Smooth muscle cell (in vitro differentiated cells): ENCODE measurements around the gene TMEM175. TPM values are rescaled to one million over a fixed set of nuclear protein-coding genes. Genes with fewer than 3 reads are reported as not detected.

Source experiments
- DNase-seq: peaks from one replicate; lab custom pipeline; 2025; ENCODE audit not compliant: unreplicated experiment; lab: John Stamatoyannopoulos, UW
- H2AFZ ChIP-seq: fragments of 200-600 bp; sonication (generic); 2 replicates; pipeline ENCODE4 v1.6.0; 2016; ENCODE audit warnings: antibody characterized with exemption, low read depth, mild to moderate bottlenecking
- H3F3A ChIP-seq: fragments of 200-600 bp; sonication (generic); 2 replicates; pipeline ENCODE4 v1.6.0; 2017; ENCODE audit warnings: antibody characterized with exemption, low read depth
- H3K27ac ChIP-seq: fragments of 200-600 bp; sonication (generic); 2 replicates; pipeline ENCODE4 v1.5.1; 2016; ENCODE audit warnings: low read depth, mild to moderate bottlenecking
- H3K27me3 ChIP-seq: fragments of 200-600 bp; sonication (generic); 2 replicates; pipeline ENCODE4 v1.6.1; 2016; ENCODE audit warnings: low read depth, mild to moderate bottlenecking
- H3K36me3 ChIP-seq: fragments of 200-600 bp; sonication (generic); 2 replicates; pipeline ENCODE4 v1.5.1; 2016; ENCODE audit warnings: low read depth
- H3K4me1 ChIP-seq: fragments of 200-600 bp; sonication (generic); 2 replicates; pipeline ENCODE4 v1.5.1; 2016; ENCODE audit warnings: low read depth
- H3K4me2 ChIP-seq: fragments of 200-600 bp; sonication (generic); 2 replicates; pipeline ENCODE4 v1.6.0; 2016; ENCODE audit warnings: mild to moderate bottlenecking
- H3K4me3 ChIP-seq: fragments of 200-600 bp; sonication (generic); 2 replicates; pipeline ENCODE4 v1.5.1; 2016; ENCODE audit warnings: mild to moderate bottlenecking
- H3K79me2 ChIP-seq: fragments of 200-600 bp; sonication (generic); 2 replicates; pipeline ENCODE4 v1.6.0; 2016; ENCODE audit warnings: low read depth, mild to moderate bottlenecking
- H3K9ac ChIP-seq: fragments of 200-600 bp; sonication (generic); 2 replicates; pipeline ENCODE4 v1.6.0; 2016; ENCODE audit warnings: low read depth
- H3K9me3 ChIP-seq: fragments of 200-600 bp; sonication (generic); replicated peaks from 2 replicates; pipeline ENCODE4 v1.5.1; 2016; ENCODE audit warnings: low read depth
- H4K20me1 ChIP-seq: fragments of 200-600 bp; sonication (generic); 2 replicates; pipeline ENCODE4 v1.6.0; 2016; ENCODE audit warnings: low read depth
- WGBS: methylation state at CpG from one replicate; pipeline ENCODE4 v1.1.7; 2016; ENCODE audit warnings: low lambda C conversion rate; 5-methylcytosine and 5-hydroxymethylcytosine counted together
- polyA plus RNA-seq: library from polyadenylated mRNA; unstranded; fragments of >200 nt; fragmentation: Nextera tagmentation; extraction: Ambion mirVana; gene quantifications from 2 replicates; pipeline ENCODE4 v1.2.1, GENCODE V29; 2016
- total RNA-seq: library from RNA; depleted of rRNA; stranded (reverse); fragments of >200 nt; gene quantifications from 2 replicates; pipeline ENCODE4 v1.2.3, GENCODE V29; 2014
- TF ChIP-seq, protein P1 (sequence below): fragments of 200-600 bp; sonication (generic); IDR thresholded peaks from 2 replicates; pipeline ENCODE4 v1.5.1; 2017; ENCODE audit warnings: borderline replicate concordance, mild to moderate bottlenecking, antibody characterized with exemption; ENCODE audit not compliant: insufficient read depth, poor library complexity, severe bottlenecking

TMEM175 gene
- total and polyA plus RNA-seq, 2 experiments from 2014 or later, result 20.6 to 27.6 TPM

DNA sequence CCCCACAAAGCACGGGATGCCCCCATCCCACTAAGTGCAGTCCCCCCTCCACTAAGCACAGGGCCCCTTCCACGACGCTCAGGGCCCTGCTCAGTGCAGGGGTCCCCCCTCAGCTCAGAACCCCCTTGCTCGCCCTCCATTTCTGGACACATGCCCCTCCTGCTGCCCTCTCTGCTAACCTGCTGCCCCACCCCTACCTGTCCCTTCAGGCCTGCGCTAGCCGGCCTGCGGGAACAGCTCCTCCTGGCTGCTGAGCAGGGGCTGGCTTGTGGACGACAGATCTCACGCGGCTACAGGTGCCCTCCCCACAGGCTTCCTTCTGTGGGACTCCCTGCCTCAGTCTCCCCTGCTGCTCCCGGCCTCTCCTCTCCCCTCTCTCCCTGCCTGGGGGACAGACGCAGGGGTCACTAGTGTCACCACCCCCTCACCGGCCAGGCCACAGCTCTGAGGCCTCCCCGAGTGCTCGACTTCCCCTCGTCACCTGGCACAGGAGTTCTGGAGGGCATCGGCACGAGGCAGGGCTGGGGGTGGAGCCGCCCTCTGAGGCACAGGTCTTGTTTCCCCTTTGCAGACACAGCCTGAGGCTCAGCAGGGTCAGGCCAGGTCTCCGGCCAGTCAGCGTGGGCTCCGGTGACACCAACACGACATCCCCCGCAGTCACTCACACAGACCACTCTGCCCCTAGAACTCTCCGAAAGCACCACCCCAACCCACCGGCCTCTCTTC lies 21.7 kb upstream of the TMEM175 start:
- no peaks in the 10 kb centered on the region for H3K4me1 ChIP-seq
- no peak overlapping the region for H3K4me3 ChIP-seq
- H3K9me3 ChIP-seq, result no peaks in the 10 kb centered on the region
- H2AFZ ChIP-seq, result no peak overlapping the region
- no peaks in the 10 kb centered on the region for H3F3A ChIP-seq
- H3K36me3 ChIP-seq, result no peaks in the 10 kb centered on the region
- H3K27ac ChIP-seq, result no peak overlapping the region
- H3K9ac ChIP-seq, result no peak overlapping the region
- H3K4me2 ChIP-seq, result no peak overlapping the region
- no peaks in the 10 kb centered on the region for H3K27me3 ChIP-seq
- H4K20me1 ChIP-seq, result peaks cover 88% of the 10 kb centered on the region
- 97% methylated on average over 25 of the region's 26 CpGs for WGBS
- TF ChIP-seq, protein P1, sequence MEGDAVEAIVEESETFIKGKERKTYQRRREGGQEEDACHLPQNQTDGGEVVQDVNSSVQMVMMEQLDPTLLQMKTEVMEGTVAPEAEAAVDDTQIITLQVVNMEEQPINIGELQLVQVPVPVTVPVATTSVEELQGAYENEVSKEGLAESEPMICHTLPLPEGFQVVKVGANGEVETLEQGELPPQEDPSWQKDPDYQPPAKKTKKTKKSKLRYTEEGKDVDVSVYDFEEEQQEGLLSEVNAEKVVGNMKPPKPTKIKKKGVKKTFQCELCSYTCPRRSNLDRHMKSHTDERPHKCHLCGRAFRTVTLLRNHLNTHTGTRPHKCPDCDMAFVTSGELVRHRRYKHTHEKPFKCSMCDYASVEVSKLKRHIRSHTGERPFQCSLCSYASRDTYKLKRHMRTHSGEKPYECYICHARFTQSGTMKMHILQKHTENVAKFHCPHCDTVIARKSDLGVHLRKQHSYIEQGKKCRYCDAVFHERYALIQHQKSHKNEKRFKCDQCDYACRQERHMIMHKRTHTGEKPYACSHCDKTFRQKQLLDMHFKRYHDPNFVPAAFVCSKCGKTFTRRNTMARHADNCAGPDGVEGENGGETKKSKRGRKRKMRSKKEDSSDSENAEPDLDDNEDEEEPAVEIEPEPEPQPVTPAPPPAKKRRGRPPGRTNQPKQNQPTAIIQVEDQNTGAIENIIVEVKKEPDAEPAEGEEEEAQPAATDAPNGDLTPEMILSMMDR, result no peak
- DNase-seq, result no peak
- H3K79me2 ChIP-seq, result peaks cover 6% of the 10 kb centered on the region

GRCh38 chr4:911221-911751 lies 21.0 kb upstream of the TMEM175 start:
- Histone ChIP-seq H3K36me3 (no peaks in the 10 kb centered on the region), H3K79me2 (peaks cover 13% of the 10 kb centered on the region)

DNA sequence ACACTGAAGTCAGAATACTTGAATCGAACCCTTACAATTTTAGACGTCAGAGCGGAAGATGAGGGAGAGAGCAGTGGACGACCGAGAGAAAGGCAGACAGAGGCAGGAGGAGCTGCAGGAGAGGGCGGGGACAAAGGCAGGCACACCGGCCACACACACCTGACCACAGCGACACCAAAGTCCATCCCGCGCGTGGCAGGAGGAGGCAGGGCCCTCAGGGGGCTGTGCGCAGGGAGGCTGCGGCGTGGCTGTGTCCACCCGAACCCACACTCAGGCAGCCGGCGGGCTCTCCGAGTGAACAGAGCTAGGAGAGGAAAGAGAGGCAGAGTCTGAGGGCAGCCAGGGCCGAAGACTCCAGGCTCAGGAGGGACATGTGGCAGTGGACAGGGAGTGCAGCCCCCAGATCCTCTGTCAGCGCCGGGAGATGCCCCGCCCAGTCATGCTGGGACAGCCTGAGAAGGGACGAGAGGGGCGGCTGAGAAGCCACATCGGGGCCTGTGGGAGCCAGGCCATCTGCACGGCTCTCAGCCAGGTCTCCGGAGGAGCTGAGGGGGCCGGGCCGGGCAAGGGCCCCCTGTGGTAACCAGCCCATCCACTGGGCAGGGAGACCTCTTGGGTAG lies 20.3 kb upstream of the TMEM175 start:
- Histone ChIP-seq H2AFZ (no peak overlapping the region), H3K9me3 (no peaks in the 10 kb centered on the region), H3K4me3 (no peak overlapping the region), H3K9ac (no peak overlapping the region), H3K36me3 (no peaks in the 10 kb centered on the region), H3F3A (no peaks in the 10 kb centered on the region), H3K27ac (no peak overlapping the region), H3K4me1 (no peaks in the 10 kb centered on the region), H3K79me2 (peaks cover 20% of the 10 kb centered on the region), H3K27me3 (no peaks in the 10 kb centered on the region), H3K4me2 (no peak overlapping the region), H4K20me1 (peaks cover 88% of the 10 kb centered on the region)
- 95% methylated on average over 23 of the region's 29 CpGs for WGBS
- TF ChIP-seq, protein P1, result no peak
- DNase-seq, result no peak

More at GRCh38 chr4:911221-911751, 21.0 kb upstream of the TMEM175 start:
- no peaks in the 10 kb centered on the region for H3F3A ChIP-seq
- TF ChIP-seq, protein P1, result no peak
- H3K4me3 ChIP-seq, result no peak overlapping the region
- no peak overlapping the region for H3K9ac ChIP-seq
- H3K4me1 ChIP-seq, result no peaks in the 10 kb centered on the region
- H3K27ac ChIP-seq, result no peak overlapping the region
- H2AFZ ChIP-seq, result no peak overlapping the region
- H3K27me3 ChIP-seq, result no peaks in the 10 kb centered on the region
- 98% methylated on average over 23 of the region's 23 CpGs for WGBS
- peaks cover 88% of the 10 kb centered on the region for H4K20me1 ChIP-seq
- H3K4me2 ChIP-seq, result no peak overlapping the region
- no peak for DNase-seq
- no peaks in the 10 kb centered on the region for H3K9me3 ChIP-seq
